HCT116 (cell line): ENCODE results near the gene LRRC46. TPM values are rescaled to one million over a fixed set of nuclear protein-coding genes. Genes with fewer than 3 reads are reported as not detected.

Experiments used
- ATAC-seq: fragments of 200-7000 bp; cut with Tn5 transposase; 2 replicates; pipeline ENCODE4 v1.9.1; 2020; ENCODE audit warnings: mild to moderate bottlenecking, moderate library complexity
- BruUV-seq: library from RNA; stranded (reverse); fragments of 400-500 nt; replicated peaks from 2 replicates; lab custom pipeline; 2021; lab: Mats Ljungman, UMichigan
- CTCF ChIA-PET: fragments of 300-600 bp; sonication (Branson Sonifier 250); formaldehyde crosslinking; loops from one replicate; lab custom pipeline; 2021; ENCODE audit warnings: antibody characterized with exemption; lab: Charles Lee
- POLR2A ChIA-PET: fragments of 300-600, 350-600 bp; sonication (Branson Sonifier 250); formaldehyde crosslinking; loops from one replicate; lab custom pipeline; 2021; ENCODE audit warnings: antibody characterized with exemption; lab: Charles Lee
- RAD21 ChIA-PET, 2 experiments: fragments of 300-600 bp; sonication (Branson Sonifier 250); formaldehyde crosslinking; loops; one replicate each; lab custom pipeline; 2023; ENCODE audit warnings: low total read pairs in 2 of 2; ENCODE audit not compliant: uncharacterized antibody in 2 of 2, unreplicated experiment in 2 of 2, low non-redundant PET in 1 of 2; lab: Charles Lee
- DNase-seq: peaks from one replicate; pipeline ENCODE4 v3.0.0-alpha.2; 2010; ENCODE audit warnings: low read depth, low spot score
- H2AFZ ChIP-seq: fragments of 200-600 bp; shearing (Covaris generic), sonication (generic); 2 replicates; pipeline ENCODE4 v1.6.1; 2017; ENCODE audit warnings: low read depth, mixed run types, mixed read lengths, antibody characterized with exemption, low read length; ENCODE audit not compliant: poor library complexity, severe bottlenecking
- H3K27ac ChIP-seq: 2 replicates; pipeline ENCODE4 v1.5.1; 2012; ENCODE audit warnings: low read depth, low read length
- H3K27me3 ChIP-seq: fragments of 200-600 bp; sonication (generic); 2 replicates; pipeline ENCODE4 v1.6.1; 2016; ENCODE audit warnings: mixed run types, low read length, mixed read lengths; ENCODE audit not compliant: insufficient read depth
- H3K36me3 ChIP-seq, 2 experiments: fragments of 200-500 bp in 1 of 2; fragments of 200-600 bp in 1 of 2; sonication (Bioruptor generic) in 1 of 2; sonication (generic) in 1 of 2; 2 replicates each; pipeline versions ENCODE4 v1.5.1 to v1.6.1; 2014 to 2016; ENCODE audit warnings: low read length in 2 of 2, inconsistent platforms in 1 of 2, mixed read lengths in 1 of 2, mixed run types in 1 of 2; ENCODE audit not compliant: insufficient read depth in 2 of 2, control insufficient read depth in 1 of 2
- H3K4me1 ChIP-seq, 2 experiments: fragments of 200-600 bp in 1 of 2; sonication (generic) in 1 of 2; 2 replicates each; pipeline versions ENCODE4 v1.5.1 to v1.6.1; 2012 to 2017; ENCODE audit warnings: low read length in 2 of 2, inconsistent platforms in 1 of 2, mild to moderate bottlenecking in 1 of 2, mixed read lengths in 1 of 2, mixed run types in 1 of 2, moderate library complexity in 1 of 2; ENCODE audit not compliant: insufficient read depth in 2 of 2, control insufficient read depth in 1 of 2
- H3K4me2 ChIP-seq: fragments of 200-600 bp; sonication (generic); 2 replicates; pipeline ENCODE4 v1.6.1; 2017; ENCODE audit warnings: mixed run types, low read length, mixed read lengths
- H3K4me3 ChIP-seq, 2 experiments: fragments of 200-600 bp in 1 of 2; sonication (generic) in 1 of 2; replicated peaks in 1 of 2; 2 replicates each; pipeline ENCODE4 v1.5.1; 2011 to 2016; ENCODE audit warnings: low read length in 2 of 2, control low read depth in 1 of 2, low read depth in 1 of 2, mild to moderate bottlenecking in 1 of 2, mixed read lengths in 1 of 2, mixed run types in 1 of 2
- H3K79me2 ChIP-seq: fragments of 200-600 bp; sonication (generic); 2 replicates; pipeline ENCODE4 v1.6.1; 2017; ENCODE audit warnings: mild to moderate bottlenecking, mixed run types, low read length, moderate library complexity, mixed read lengths; ENCODE audit not compliant: insufficient read depth
- H3K9ac ChIP-seq: fragments of 200-600 bp; sonication (generic); 2 replicates; pipeline ENCODE4 v1.6.1; 2016; ENCODE audit warnings: low read length, mixed read lengths
- H3K9me2 ChIP-seq: fragments of 200-600 bp; sonication (generic), shearing (Covaris generic); 2 replicates; pipeline ENCODE4 v1.6.1; 2017; ENCODE audit warnings: mixed run types, mild to moderate bottlenecking, moderate library complexity; ENCODE audit not compliant: insufficient read depth
- H3K9me3 ChIP-seq, 2 experiments: fragments of 200-500 bp in 1 of 2; fragments of 200-600 bp in 1 of 2; sonication (Bioruptor generic) in 1 of 2; sonication (generic) in 1 of 2; 2 replicates each; pipeline ENCODE4 v1.6.1; 2014 to 2017; ENCODE audit warnings: low read length in 2 of 2, mixed read lengths in 2 of 2, inconsistent platforms in 1 of 2, low read depth in 1 of 2, mild to moderate bottlenecking in 1 of 2, mixed run types in 1 of 2, moderate library complexity in 1 of 2; ENCODE audit not compliant: control insufficient read depth in 1 of 2, insufficient read depth in 1 of 2
- H4K20me1 ChIP-seq: fragments of 200-600 bp; sonication (generic), shearing (Covaris generic); 2 replicates; pipeline ENCODE4 v1.6.1; 2017; ENCODE audit warnings: mixed run types, mild to moderate bottlenecking, moderate library complexity; ENCODE audit not compliant: insufficient read depth
- FOSL1 ChIP-seq: IDR thresholded peaks from 2 replicates; pipeline ENCODE4 v1.6.1; 2012; ENCODE audit warnings: low read depth
- SP1 ChIP-seq: IDR thresholded peaks from 2 replicates; pipeline ENCODE4 v1.6.1; 2012; ENCODE audit warnings: low read depth
- ZFX ChIP-seq: fragments of 450-650 bp; IDR thresholded peaks from 2 replicates; pipeline ENCODE4 v1.6.1; 2017
- intact Hi-C: fragments of 100-400 bp; cut with micrococcal nuclease; formaldehyde crosslinking; loops from 2 replicates; pipeline ENCODE4 v1.10.0; 2022
- total RNA-seq: library from RNA; stranded (reverse); gene quantifications from one replicate; pipeline ENCODE4 v1.2.1, GENCODE V29; 2021; ENCODE audit not compliant: unreplicated experiment
- TF ChIP-seq, protein P1 (sequence below): IDR thresholded peaks from 2 replicates; pipeline ENCODE4 v1.6.1; 2012; ENCODE audit warnings: low read depth

Gene LRRC46
- total RNA-seq, 1 experiment from 2014 or later = 0.76 TPM

DNA sequence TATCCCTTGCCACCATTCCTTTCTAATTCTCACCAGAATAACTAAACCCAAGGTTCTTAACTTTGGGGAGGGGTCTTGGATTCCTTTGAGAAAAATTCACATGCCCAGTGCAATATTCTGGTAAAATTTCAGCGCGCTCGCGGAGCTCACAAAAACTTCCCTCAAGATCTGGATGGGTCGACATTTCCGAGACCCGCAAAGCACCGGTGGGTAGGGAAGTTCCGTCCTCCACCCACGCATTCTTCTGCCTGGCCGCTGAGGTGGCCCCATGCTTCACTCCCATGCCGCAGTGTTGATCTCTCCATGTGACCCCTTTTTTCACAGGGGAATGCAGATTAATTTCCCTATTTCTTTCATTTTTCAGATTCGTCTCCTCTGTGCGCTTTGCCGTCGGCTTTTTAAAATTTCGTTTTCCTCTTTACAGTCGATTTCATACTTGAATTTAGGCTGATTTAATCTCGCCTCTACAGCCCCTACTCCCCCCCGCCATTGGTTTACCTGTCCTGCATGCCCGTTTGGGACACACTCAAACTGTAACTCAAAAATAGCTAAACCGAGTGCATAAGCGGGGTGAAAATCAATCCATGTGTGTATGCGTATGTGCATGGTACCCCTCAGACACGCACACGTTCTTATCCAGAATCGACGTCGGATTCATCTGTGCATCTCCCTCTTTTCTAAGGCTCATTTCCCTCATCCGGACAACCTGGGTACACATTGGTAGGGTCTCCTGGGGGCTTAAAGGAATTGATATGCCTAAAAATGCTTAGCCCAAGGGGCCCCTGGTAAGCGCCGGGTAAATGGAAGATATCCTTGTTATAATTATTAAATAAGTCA lies 20.9 kb downstream of the LRRC46 start:
- ChIA-PET CTCF (interaction anchor here (0.6 to 12.6 kb wide), 2 partner anchors 9 to 40 kb away, joined by 4 to 393 read pairs; partner anchors contain the start of gene SP2), POLR2A (interaction anchor here (1.1 kb wide), 1 partner anchor 10 kb away, joined by 3 read pairs; no protein-coding TSS in a partner anchor), RAD21 (no interaction called here)
- intact Hi-C loops = no loop called here
- H3K36me3 ChIP-seq = no peaks in the 10 kb centered on the region; a peak in 1 of 4 replicates
- peak overlapping the region; percentile 86 for H3K4me2 ChIP-seq
- H3K79me2 ChIP-seq = peaks cover 23% of the 10 kb centered on the region; the same call in 1 of the 2 replicates
- BruUV-seq = no TSS peak
- H3K27me3 ChIP-seq = peaks cover 13% of the 10 kb centered on the region; the same call in 1 of the 2 replicates
- H3K9me3 ChIP-seq = no peaks in the 10 kb centered on the region
- H3K4me1 ChIP-seq = peaks cover 13 to 30% of the 10 kb centered on the region in 2 experiments
- DNase-seq = no peak
- H2AFZ ChIP-seq = no peak overlapping the region
- no peak overlapping the region for H3K27ac ChIP-seq
- no peaks in the 10 kb centered on the region for H3K9me2 ChIP-seq
- no peak overlapping the region for H3K9ac ChIP-seq
- TF ChIP-seq FOSL1 = no peak
- TF ChIP-seq, protein P1, sequence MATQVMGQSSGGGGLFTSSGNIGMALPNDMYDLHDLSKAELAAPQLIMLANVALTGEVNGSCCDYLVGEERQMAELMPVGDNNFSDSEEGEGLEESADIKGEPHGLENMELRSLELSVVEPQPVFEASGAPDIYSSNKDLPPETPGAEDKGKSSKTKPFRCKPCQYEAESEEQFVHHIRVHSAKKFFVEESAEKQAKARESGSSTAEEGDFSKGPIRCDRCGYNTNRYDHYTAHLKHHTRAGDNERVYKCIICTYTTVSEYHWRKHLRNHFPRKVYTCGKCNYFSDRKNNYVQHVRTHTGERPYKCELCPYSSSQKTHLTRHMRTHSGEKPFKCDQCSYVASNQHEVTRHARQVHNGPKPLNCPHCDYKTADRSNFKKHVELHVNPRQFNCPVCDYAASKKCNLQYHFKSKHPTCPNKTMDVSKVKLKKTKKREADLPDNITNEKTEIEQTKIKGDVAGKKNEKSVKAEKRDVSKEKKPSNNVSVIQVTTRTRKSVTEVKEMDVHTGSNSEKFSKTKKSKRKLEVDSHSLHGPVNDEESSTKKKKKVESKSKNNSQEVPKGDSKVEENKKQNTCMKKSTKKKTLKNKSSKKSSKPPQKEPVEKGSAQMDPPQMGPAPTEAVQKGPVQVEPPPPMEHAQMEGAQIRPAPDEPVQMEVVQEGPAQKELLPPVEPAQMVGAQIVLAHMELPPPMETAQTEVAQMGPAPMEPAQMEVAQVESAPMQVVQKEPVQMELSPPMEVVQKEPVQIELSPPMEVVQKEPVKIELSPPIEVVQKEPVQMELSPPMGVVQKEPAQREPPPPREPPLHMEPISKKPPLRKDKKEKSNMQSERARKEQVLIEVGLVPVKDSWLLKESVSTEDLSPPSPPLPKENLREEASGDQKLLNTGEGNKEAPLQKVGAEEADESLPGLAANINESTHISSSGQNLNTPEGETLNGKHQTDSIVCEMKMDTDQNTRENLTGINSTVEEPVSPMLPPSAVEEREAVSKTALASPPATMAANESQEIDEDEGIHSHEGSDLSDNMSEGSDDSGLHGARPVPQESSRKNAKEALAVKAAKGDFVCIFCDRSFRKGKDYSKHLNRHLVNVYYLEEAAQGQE = no peak
- TF ChIP-seq SP1 = no peak
- no peak for TF ChIP-seq ZFX
- no peak for ATAC-seq
- no peak overlapping the region for H3K4me3 ChIP-seq
- no peaks in the 10 kb centered on the region for H4K20me1 ChIP-seq
